Mucosa of rectum (tissue), 2 donors: Measurements from ENCODE around the gene MXI1.
"Not testable (repeated sequence)": the region's sequence is repeated elsewhere in the genome, so short reads cannot be mapped to it uniquely, and the experiment has no call there.

Experiments used
- H3K27ac ChIP-seq, 2 donors: one replicate each; pipeline ENCODE4 v1.7.0; 2013; ENCODE audit warnings: inconsistent platforms in 2 of 2, low read depth in 2 of 2, low read length in 2 of 2
- H3K27me3 ChIP-seq, 2 donors: one replicate each; pipeline ENCODE4 v1.7.0; 2013; ENCODE audit warnings: low read length in 2 of 2; ENCODE audit not compliant: control insufficient read depth in 2 of 2, insufficient read depth in 2 of 2
- H3K36me3 ChIP-seq, 2 donors: one replicate each; pipeline ENCODE4 v1.7.0; 2013; ENCODE audit warnings: low read length in 2 of 2; ENCODE audit not compliant: control insufficient read depth in 2 of 2, insufficient read depth in 2 of 2
- H3K4me1 ChIP-seq, 2 donors: one replicate each; pipeline ENCODE4 v1.7.0; 2013; ENCODE audit warnings: low read length in 2 of 2, mild to moderate bottlenecking in 1 of 2; ENCODE audit not compliant: control insufficient read depth in 2 of 2, insufficient read depth in 2 of 2
- H3K4me3 ChIP-seq, 2 donors: one replicate each; pipeline ENCODE4 v1.7.0; 2013; ENCODE audit warnings: low read length in 2 of 2
- H3K9ac ChIP-seq, 2 donors: one replicate each; pipeline ENCODE4 v1.7.0; 2013; ENCODE audit warnings: low read length in 2 of 2, low read depth in 1 of 2, mild to moderate bottlenecking in 1 of 2
- H3K9me3 ChIP-seq, 2 donors: one replicate each; pipeline ENCODE4 v1.7.0; 2013; ENCODE audit warnings: low read length in 2 of 2; ENCODE audit not compliant: control insufficient read depth in 2 of 2
- donor health status: healthy.
- donor health status: Normal muscosa, but diverticular disease.

Gene MXI1

GRCh38 chr10:110269374-110270318 lies 62.2 kb downstream of the MXI1 start:
- H3K36me3 ChIP-seq, result no peaks in the 10 kb centered on the region
- peaks cover 0 to 20% of the 10 kb centered on the region in 2 donors for H3K4me1 ChIP-seq
- H3K4me3 ChIP-seq, result peak overlapping the region; percentile 43 to 53
- H3K9ac ChIP-seq, result peak overlapping the region in 1 of 2 donors; percentile 16
- H3K9me3 ChIP-seq, result no peaks in the 10 kb centered on the region
- H3K27me3 ChIP-seq, result no peaks in the 10 kb centered on the region
- peak overlapping the region; percentile 6 to 71 for H3K27ac ChIP-seq

- H3K36me3 ChIP-seq, H3K27ac ChIP-seq, H3K9ac ChIP-seq, H3K9me3 ChIP-seq, H3K27me3 ChIP-seq, H3K4me3 ChIP-seq: not testable (repeated sequence)
- peaks cover 0 to 20% of the 10 kb centered on the region in 2 donors for H3K4me1 ChIP-seq
These were observed 65.6 kb downstream of the MXI1 start for GRCh38 chr10:110272995-110273394.

DNA sequence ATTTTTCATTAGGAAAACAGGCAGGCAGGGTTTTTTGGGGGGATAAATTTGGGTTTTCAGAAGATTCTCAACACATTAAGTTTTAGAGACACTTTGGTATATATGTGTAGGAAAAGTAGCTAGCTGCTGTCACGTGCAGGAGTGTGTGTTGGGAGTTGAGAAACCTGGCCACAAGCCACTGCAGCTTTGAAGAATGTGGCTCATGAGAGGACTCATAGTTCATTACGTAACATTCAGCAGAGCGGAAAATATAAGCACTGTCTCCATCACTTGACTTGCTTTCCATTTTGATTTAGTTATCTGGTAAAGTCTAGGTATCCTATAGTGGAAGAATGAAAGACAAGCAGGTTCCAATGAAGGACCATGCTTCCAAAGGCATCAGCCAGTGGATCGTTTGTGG lies 66.1 kb downstream of the MXI1 start:
- H3K4me3 ChIP-seq, result no peak overlapping the region
- no peak overlapping the region for H3K27ac ChIP-seq
- no peaks in the 10 kb centered on the region for H3K36me3 ChIP-seq
- no peaks in the 10 kb centered on the region for H3K27me3 ChIP-seq
- H3K9ac ChIP-seq, result no peak overlapping the region
- H3K9me3 ChIP-seq, result no peaks in the 10 kb centered on the region
- H3K4me1 ChIP-seq, result peaks cover 0 to 20% of the 10 kb centered on the region in 2 donors

GRCh38 chr10:110274072-110274627 lies 66.7 kb downstream of the MXI1 start:
- Histone ChIP-seq H3K36me3 (no peaks in the 10 kb centered on the region), H3K4me1 (peaks cover 0 to 17% of the 10 kb centered on the region in 2 donors), H3K9ac (no peak overlapping the region), H3K27ac (no peak overlapping the region), H3K27me3 (no peaks in the 10 kb centered on the region), H3K4me3 (no peak overlapping the region), H3K9me3 (no peaks in the 10 kb centered on the region)

DNA sequence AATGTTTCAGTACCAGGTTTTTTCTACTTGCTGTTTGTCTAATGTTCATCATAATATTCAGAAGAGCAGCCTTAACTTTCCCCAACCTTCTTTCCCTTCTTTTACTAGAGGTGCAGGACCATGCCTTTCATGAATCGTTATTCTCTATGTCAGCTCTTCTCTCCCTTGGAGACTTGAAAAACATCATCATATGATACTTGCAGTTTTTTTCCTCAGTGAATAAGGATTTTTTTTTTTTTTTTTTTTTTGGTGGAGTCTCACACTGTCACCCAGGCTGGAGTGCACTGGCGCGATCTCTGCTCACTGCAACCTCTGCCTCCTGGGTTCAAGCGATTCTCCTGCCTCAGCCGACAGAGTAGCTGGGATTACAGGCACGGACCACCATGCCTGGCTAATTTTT lies 67.2 kb downstream of the MXI1 start:
- H3K9me3 ChIP-seq, result no peaks in the 10 kb centered on the region
- no peaks in the 10 kb centered on the region for H3K36me3 ChIP-seq
- no peak overlapping the region for H3K9ac ChIP-seq
- no peaks in the 10 kb centered on the region for H3K27me3 ChIP-seq
- no peak overlapping the region for H3K4me3 ChIP-seq
- peaks cover 0 to 14% of the 10 kb centered on the region in 2 donors for H3K4me1 ChIP-seq
- no peak overlapping the region for H3K27ac ChIP-seq

DNA sequence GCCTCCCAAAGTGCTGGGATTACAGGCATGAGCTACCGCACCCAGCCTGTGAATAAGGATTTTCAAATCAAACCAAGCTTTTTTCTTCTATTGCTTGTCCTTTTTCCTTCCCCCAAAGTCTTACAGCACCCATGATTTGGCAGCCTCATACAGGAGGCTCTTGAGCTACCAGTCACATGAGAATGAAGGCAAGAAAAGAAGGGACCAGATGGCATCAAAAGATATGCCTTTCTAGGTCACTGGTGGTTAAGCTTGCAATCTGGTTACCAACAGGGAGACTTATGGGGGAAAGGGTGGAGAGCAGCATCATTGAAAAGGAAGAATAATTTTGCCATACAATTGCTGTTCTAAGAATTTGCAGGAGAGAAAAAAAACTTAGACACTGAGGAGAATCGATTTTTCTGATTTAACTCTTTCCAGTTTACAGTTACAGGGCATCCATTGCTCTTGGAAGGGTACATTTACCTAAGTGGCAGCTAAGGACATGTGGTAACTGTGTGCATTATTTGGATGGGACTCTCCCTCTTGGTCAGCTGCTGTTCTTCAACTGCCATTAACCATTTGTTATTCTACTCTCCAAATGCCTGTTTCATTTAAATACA lies 67.8 kb downstream of the MXI1 start:
- Histone ChIP-seq H3K36me3 (peaks cover 0 to 3% of the 10 kb centered on the region in 2 donors), H3K9ac (no peak overlapping the region), H3K4me1 (peaks cover 0 to 8% of the 10 kb centered on the region in 2 donors), H3K27ac (no peak overlapping the region), H3K4me3 (no peak overlapping the region), H3K27me3 (no peaks in the 10 kb centered on the region), H3K9me3 (no peaks in the 10 kb centered on the region)

- Histone ChIP-seq H3K4me1 (no peaks in the 10 kb centered on the region), H3K27ac (no peak overlapping the region), H3K36me3 (peaks cover 0 to 3% of the 10 kb centered on the region in 2 donors)
These were observed 69.2 kb downstream of the MXI1 start for GRCh38 chr10:110276603-110277002.

DNA sequence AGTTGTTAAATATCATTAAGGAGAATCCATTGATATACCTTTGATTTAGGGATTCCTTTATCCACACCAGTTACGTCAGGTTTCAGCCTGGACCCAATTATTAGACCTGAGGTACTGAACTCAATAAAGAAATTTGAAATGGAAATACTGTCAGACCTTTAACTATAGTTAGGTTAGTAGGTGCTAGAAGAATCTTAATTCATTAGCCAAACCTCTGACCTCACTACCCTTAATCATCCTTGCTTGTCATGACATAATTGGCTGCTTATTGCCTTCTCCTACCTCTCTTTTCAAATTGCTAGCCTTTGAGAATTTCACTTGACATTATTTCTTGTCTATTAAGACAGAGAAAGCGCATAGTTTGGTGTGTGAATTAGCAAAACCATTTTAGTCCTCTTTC lies 70.2 kb downstream of the MXI1 start:
- Histone ChIP-seq H3K36me3 (peaks cover 0 to 3% of the 10 kb centered on the region in 2 donors), H3K27me3 (no peaks in the 10 kb centered on the region), H3K9me3 (no peaks in the 10 kb centered on the region), H3K27ac (no peak overlapping the region), H3K9ac (no peak overlapping the region), H3K4me1 (no peaks in the 10 kb centered on the region), H3K4me3 (no peak overlapping the region)

More at GRCh38 chr10:110276603-110277002, 69.2 kb downstream of the MXI1 start:
- Histone ChIP-seq H3K4me3 (no peak overlapping the region), H3K9me3 (no peaks in the 10 kb centered on the region), H3K9ac (no peak overlapping the region), H3K27me3 (no peaks in the 10 kb centered on the region)

- H3K9me3 ChIP-seq, result no peaks in the 10 kb centered on the region
- no peak overlapping the region for H3K27ac ChIP-seq
- H3K36me3 ChIP-seq, result peaks cover 0 to 3% of the 10 kb centered on the region in 2 donors
- no peak overlapping the region for H3K4me3 ChIP-seq
- H3K9ac ChIP-seq, result no peak overlapping the region
- no peaks in the 10 kb centered on the region for H3K27me3 ChIP-seq
- H3K4me1 ChIP-seq, result no peaks in the 10 kb centered on the region
These were observed 71.4 kb downstream of the MXI1 start for GRCh38 chr10:110278562-110279406.
